B cell (primary cell): ENCODE data around the gene VWA3B. TPM values are rescaled to one million over a fixed set of nuclear protein-coding genes. Genes with fewer than 3 reads are reported as not detected.
A peak's percentile ranks its signal among the peaks of the same experiment; 100 is the strongest.

Experiments
- ATAC-seq: fragments of 200-7000 bp; cut with Tn5 transposase; one replicate; pipeline ENCODE4 v1.10.0; 2021; ENCODE audit warnings: low read depth, mild to moderate bottlenecking, moderate number of reproducible peaks, moderate library complexity
- CTCF ChIA-PET: fragments of 350-600 bp; sonication (Branson Sonifier 250); formaldehyde crosslinking; loops from one replicate; lab custom pipeline; 2021; ENCODE audit warnings: antibody characterized with exemption, inconsistent platforms; lab: Charles Lee
- POLR2A ChIA-PET: fragments of 350-600 bp; sonication (Branson Sonifier 250); formaldehyde crosslinking; loops from one replicate; lab custom pipeline; 2021; ENCODE audit warnings: antibody characterized with exemption; lab: Charles Lee
- DNase-seq: peaks from one replicate; pipeline ENCODE4 v3.0.0; 2013
- H2AFZ ChIP-seq: 2 replicates; pipeline ENCODE4 v1.6.1; 2012; ENCODE audit warnings: mild to moderate bottlenecking, low read depth, low read length; ENCODE audit not compliant: insufficient read depth, poor library complexity, severe bottlenecking
- H3K27ac ChIP-seq, 2 donors: 1 replicate in 1 of 2; 2 replicates in 1 of 2; pipeline ENCODE4 v1.5.1; 2012 to 2013; ENCODE audit warnings: low read length in 2 of 2, mild to moderate bottlenecking in 2 of 2, moderate library complexity in 1 of 2
- H3K27me3 ChIP-seq, 4 experiments: fragments of 200-600 bp in 1 of 4; sonication (generic) in 1 of 4; replicated peaks in 1 of 4; 1 replicate in 2 of 4; 2 replicates in 2 of 4; pipeline versions ENCODE4 v1.6.1 to v1.7.0; 2013 to 2016; ENCODE audit warnings: low read length in 3 of 4, mild to moderate bottlenecking in 2 of 4, mixed read lengths in 1 of 4, moderate library complexity in 1 of 4; ENCODE audit not compliant: insufficient read depth in 4 of 4, control insufficient read depth in 3 of 4; ENCODE audit errors: control extremely low read depth in 1 of 4
- H3K36me3 ChIP-seq, 2 experiments: replicated peaks in 1 of 2; 1 replicate in 1 of 2; 2 replicates in 1 of 2; pipeline versions ENCODE4 v1.6.1 to v1.7.1; 2013; ENCODE audit warnings: low read length in 1 of 2; ENCODE audit not compliant: insufficient read depth in 2 of 2, control insufficient read depth in 1 of 2; ENCODE audit errors: control extremely low read depth in 1 of 2, extremely low read depth in 1 of 2
- H3K4me1 ChIP-seq, 2 donors: fragments of 200-600 bp in 1 of 2; sonication (generic) in 1 of 2; 1 replicate in 1 of 2; 2 replicates in 1 of 2; pipeline versions ENCODE4 v1.5.1 to v1.6.1; 2013 to 2017; ENCODE audit warnings: low read length in 2 of 2; ENCODE audit not compliant: control insufficient read depth in 2 of 2, insufficient read depth in 2 of 2
- H3K4me2 ChIP-seq: replicated peaks from 2 replicates; pipeline ENCODE3; 2012; ENCODE audit warnings: mild to moderate bottlenecking, low read depth, low read length; ENCODE audit not compliant: poor library complexity, severe bottlenecking
- H3K4me3 ChIP-seq, 5 experiments: fragments of 200-600 bp in 1 of 5; sonication (generic) in 1 of 5; 1 replicate in 3 of 5; 2 replicates in 2 of 5; pipeline versions ENCODE4 v1.5.1 to v1.7.0; 2011 to 2016; ENCODE audit warnings: low read length in 4 of 5, mild to moderate bottlenecking in 4 of 5, low read depth in 2 of 5, control low read depth in 1 of 5, moderate library complexity in 1 of 5; ENCODE audit not compliant: insufficient read depth in 1 of 5; ENCODE audit errors: control extremely low read depth in 1 of 5, extremely low read depth in 1 of 5
- H3K79me2 ChIP-seq: fragments of 200-600 bp; sonication (generic); one replicate; pipeline ENCODE4 v1.6.0; 2016; ENCODE audit warnings: low read length; ENCODE audit not compliant: control insufficient read depth, insufficient read depth
- H3K9ac ChIP-seq: fragments of 200-600 bp; sonication (generic); 2 replicates; pipeline ENCODE4 v1.6.1; 2017; ENCODE audit warnings: mild to moderate bottlenecking, low read length, moderate library complexity
- H3K9me3 ChIP-seq, 3 donors: one replicate each; pipeline versions ENCODE4 v1.6.1 to v1.7.1; 2013; ENCODE audit warnings: low read length in 2 of 3; ENCODE audit not compliant: control insufficient read depth in 2 of 3, insufficient read depth in 1 of 3; ENCODE audit errors: control extremely low read depth in 1 of 3
- H4K20me1 ChIP-seq: 2 replicates; pipeline ENCODE4 v1.6.0; 2012; ENCODE audit warnings: mild to moderate bottlenecking, low read length; ENCODE audit not compliant: insufficient read depth, control insufficient read depth, poor library complexity, severe bottlenecking
- H3K27ac Mint-ChIP-seq: one replicate; pipeline ENCODE4 v1.8.0; 2021; ENCODE audit warnings: mixed read lengths
- H3K27me3 Mint-ChIP-seq: one replicate; pipeline ENCODE4 v1.8.0; 2021; ENCODE audit warnings: mixed read lengths
- H3K4me1 Mint-ChIP-seq: one replicate; pipeline ENCODE4 v1.8.0; 2021; ENCODE audit warnings: mixed read lengths
- H3K4me3 Mint-ChIP-seq: one replicate; pipeline ENCODE4 v1.8.0; 2021; ENCODE audit warnings: mixed read lengths
- H3K9me3 Mint-ChIP-seq: one replicate; pipeline ENCODE4 v1.8.0; 2022; ENCODE audit warnings: mixed read lengths; ENCODE audit not compliant: insufficient read depth
- CTCF ChIP-seq: fragments of 200-600 bp; IDR thresholded peaks from one replicate; pipeline ENCODE4 v1.8.0; 2022; ENCODE audit warnings: antibody characterized with exemption, mild to moderate bottlenecking
- EZH2 ChIP-seq: IDR thresholded peaks from 2 replicates; pipeline ENCODE4 v1.6.1; 2012; ENCODE audit warnings: borderline replicate concordance, low read depth, mild to moderate bottlenecking, moderate library complexity, low read length; ENCODE audit not compliant: insufficient read depth, poor library complexity, severe bottlenecking
- WGBS: methylation state at CpG from one replicate; pipeline ENCODE4 v1.1.5; 2013; ENCODE audit warnings: missing lambda C conversion rate; ENCODE audit not compliant: insufficient coverage; 5-methylcytosine and 5-hydroxymethylcytosine counted together
- intact Hi-C: fragments of 100-400 bp; cut with micrococcal nuclease; formaldehyde crosslinking; loops from one replicate; pipeline ENCODE4 v1.10.0; 2022
- polyA minus RNA-seq: library from RNA; depleted of rRNA, polyadenylated mRNA; stranded (reverse); fragments of >200 nt; gene quantifications from 2 replicates; pipeline ENCODE4 v1.2.3, GENCODE V29; 2012
- polyA plus RNA-seq: library from polyadenylated mRNA; depleted of rRNA; stranded (reverse); fragments of >200 nt; gene quantifications from 2 replicates; pipeline ENCODE4 v1.2.3, GENCODE V29; 2012
- total RNA-seq, 2 donors: library from RNA; stranded (reverse); fragments of 120-200 nt in 1 of 2; gene quantifications; 1 replicate in 1 of 2; 2 replicates in 1 of 2; pipeline versions ENCODE4 v1.2.3 to v1.2.4, GENCODE V29; 2013 to 2022

VWA3B gene
- total RNA-seq = not detected in 2 replicates
- total RNA-seq (2013) = 0.86 TPM
- not detected in 2 replicates for polyA plus RNA-seq
- polyA minus RNA-seq = not detected in 2 replicates

GRCh38 chr2:98086491-98087446, at the start of gene VWA3B:
TSS of gene VWA3B (plus strand) at chr2:98087167. CDS start at chr2:98093093, 5,926 bp downstream.
- ATAC-seq = peak; percentile 92
- Histone ChIP-seq H3K9me3 (peaks cover 0 to 6% (median 0%) of the 10 kb centered on the region in 3 donors), H3K4me3 (peak within 1 kb of the TSS; percentile 55 to 67 (median 57)), H4K20me1 (no peaks in the 10 kb centered on the region), H3K79me2 (no peaks in the 10 kb centered on the region), H3K9ac (peak within 1 kb of the TSS; percentile 72), H3K36me3 (no peaks in the 10 kb centered on the region), H3K4me2 (peak within 1 kb of the TSS; percentile 84), H3K27ac (peak within 1 kb of the TSS; percentile 33 to 54), H3K27me3 (no peaks in the 10 kb centered on the region), H2AFZ (peak within 1 kb of the TSS; percentile 63), H3K4me1 (peaks cover 29 to 49% of the 10 kb centered on the region in 2 donors)
- 8% methylated on average over 63 of the region's 74 CpGs for WGBS
- peak within 1 kb of the TSS; percentile 75 for H3K27ac Mint-ChIP-seq
- no peaks in the 10 kb centered on the region for H3K27me3 Mint-ChIP-seq
- H3K4me1 Mint-ChIP-seq = peaks cover 47% of the 10 kb centered on the region
- CTCF ChIA-PET = interaction anchor here (1.7 to 2.1 kb wide), 2 partner anchors 183 to 280 kb away, joined by 4 to 8 read pairs; no protein-coding TSS in a partner anchor
- peak; percentile 90 for DNase-seq
- H3K9me3 Mint-ChIP-seq = no peaks in the 10 kb centered on the region
- peak within 1 kb of the TSS; percentile 79 for H3K4me3 Mint-ChIP-seq
- intact Hi-C loops = loop anchor here (1.0 to 10.0 kb wide), 6 partner anchors 46 to 279 kb away; partner anchors contain the start of gene TMEM131
- POLR2A ChIA-PET = interaction anchor here (1.0 kb wide), 1 partner anchor 68 kb away, joined by 3 read pairs; no protein-coding TSS in a partner anchor
- TF ChIP-seq EZH2 (no peak), CTCF (no peak)
